WTC11 (cell line): ENCODE results near the gene NEK4. TPM values are rescaled to one million over a fixed set of nuclear protein-coding genes. Genes with fewer than 3 reads are reported as not detected.

Source experiments
- ATAC-seq: fragments of 200-7000 bp; cut with Tn5 transposase; 2 replicates; pipeline ENCODE4 v1.10.0; 2021; ENCODE audit warnings: mild to moderate bottlenecking, moderate library complexity
- CTCF ChIA-PET: fragments of 300-600 bp; sonication (Branson Sonifier 250); formaldehyde crosslinking; loops from one replicate; lab custom pipeline; 2021; ENCODE audit warnings: antibody characterized with exemption; lab: Charles Lee
- POLR2A ChIA-PET: fragments of 350-600 bp; sonication (Branson Sonifier 250); formaldehyde crosslinking; loops from one replicate; lab custom pipeline; 2021; ENCODE audit warnings: antibody characterized with exemption; lab: Charles Lee
- DNase-seq: peaks from one replicate; pipeline ENCODE4 v3.0.0; 2021; ENCODE audit warnings: low spot score
- H3K27ac Mint-ChIP-seq: 2 replicates; pipeline ENCODE4 v1.8.0; 2021; ENCODE audit warnings: mixed read lengths
- H3K27me3 Mint-ChIP-seq: 2 replicates; pipeline ENCODE4 v1.8.0; 2021; ENCODE audit warnings: low read depth, mild to moderate bottlenecking, moderate library complexity, mixed read lengths
- H3K36me3 Mint-ChIP-seq: 2 replicates; pipeline ENCODE4 v1.8.0; 2021; ENCODE audit warnings: mixed read lengths
- H3K4me1 Mint-ChIP-seq: 2 replicates; pipeline ENCODE4 v1.8.0; 2022; ENCODE audit warnings: mixed read lengths
- H3K4me3 Mint-ChIP-seq: 2 replicates; pipeline ENCODE4 v1.8.0; 2021; ENCODE audit warnings: mild to moderate bottlenecking, moderate library complexity, mixed read lengths
- H3K9me3 Mint-ChIP-seq: 2 replicates; pipeline ENCODE4 v1.8.0; 2021; ENCODE audit warnings: mixed read lengths
- ATF1 ChIP-seq: sonication (generic); formaldehyde crosslinking; IDR thresholded peaks from 2 replicates; pipeline ENCODE4 v1.8.1; 2023; ENCODE audit warnings: mild to moderate bottlenecking, moderate library complexity, missing genetic modification reagents
- EMX1 ChIP-seq: fragments of 250-450 bp; sonication (Bioruptor Pico); IDR thresholded peaks from 2 replicates; pipeline ENCODE4 v1.8.0; 2021; ENCODE audit warnings: mild to moderate bottlenecking
- ETV6 ChIP-seq: sonication (generic); formaldehyde crosslinking; IDR thresholded peaks from 2 replicates; pipeline ENCODE4 v1.8.1; 2022; ENCODE audit warnings: mild to moderate bottlenecking, missing genetic modification reagents
- IRF2 ChIP-seq: sonication (generic); formaldehyde crosslinking; IDR thresholded peaks from 2 replicates; pipeline ENCODE4 v1.8.0; 2022; ENCODE audit warnings: low read depth, missing genetic modification reagents, borderline replicate concordance
- NR1H2 ChIP-seq: sonication (generic); formaldehyde crosslinking; IDR thresholded peaks from 2 replicates; pipeline ENCODE4 v1.9.0; 2021; ENCODE audit warnings: mild to moderate bottlenecking, moderate library complexity, missing genetic modification reagents
- NR2C2 ChIP-seq: sonication (generic); formaldehyde crosslinking; IDR thresholded peaks from 2 replicates; pipeline ENCODE4 v1.8.0; 2022; ENCODE audit warnings: mild to moderate bottlenecking, missing genetic modification reagents
- SMAD3 ChIP-seq: sonication (generic); formaldehyde crosslinking; IDR thresholded peaks from 2 replicates; pipeline ENCODE4 v1.8.0; 2022; ENCODE audit warnings: missing genetic modification reagents, mild to moderate bottlenecking, borderline replicate concordance
- ZNF416 ChIP-seq: fragments of 250-450 bp; sonication (Bioruptor Pico); IDR thresholded peaks from 2 replicates; pipeline ENCODE4 v1.9.0; 2021; ENCODE audit warnings: mild to moderate bottlenecking, inconsistent platforms
- total RNA-seq: library from RNA; stranded (reverse); gene quantifications from 3 replicates; pipeline ENCODE4 v1.2.3, GENCODE V29; 2021
- TF ChIP-seq, protein P1 (sequence below): fragments of 250-450 bp; sonication (Bioruptor Pico); conservative IDR thresholded peaks from 2 replicates; pipeline ENCODE4 v1.9.0; 2021; ENCODE audit warnings: mild to moderate bottlenecking
- TF ChIP-seq, protein P2 (sequence below): sonication (generic); formaldehyde crosslinking; IDR thresholded peaks from 2 replicates; pipeline ENCODE4 v1.8.0; 2022; ENCODE audit warnings: missing genetic modification reagents
- TF ChIP-seq, protein P3 (sequence below): sonication (generic); formaldehyde crosslinking; IDR thresholded peaks from 2 replicates; pipeline ENCODE4 v1.8.0; 2023; ENCODE audit warnings: missing genetic modification reagents
- TF ChIP-seq, protein P4 (sequence below): fragments of 250-450 bp; sonication (Bioruptor Pico); IDR thresholded peaks from 2 replicates; pipeline ENCODE4 v1.9.0; 2021; ENCODE audit warnings: mild to moderate bottlenecking
- TF ChIP-seq, protein P5 (sequence below): sonication (generic); formaldehyde crosslinking; IDR thresholded peaks from 2 replicates; pipeline ENCODE4 v1.8.0; 2022; ENCODE audit warnings: mild to moderate bottlenecking, missing genetic modification reagents

NEK4 gene
- total RNA-seq, 1 experiment from 2014 or later, result 31.4 TPM

DNA sequence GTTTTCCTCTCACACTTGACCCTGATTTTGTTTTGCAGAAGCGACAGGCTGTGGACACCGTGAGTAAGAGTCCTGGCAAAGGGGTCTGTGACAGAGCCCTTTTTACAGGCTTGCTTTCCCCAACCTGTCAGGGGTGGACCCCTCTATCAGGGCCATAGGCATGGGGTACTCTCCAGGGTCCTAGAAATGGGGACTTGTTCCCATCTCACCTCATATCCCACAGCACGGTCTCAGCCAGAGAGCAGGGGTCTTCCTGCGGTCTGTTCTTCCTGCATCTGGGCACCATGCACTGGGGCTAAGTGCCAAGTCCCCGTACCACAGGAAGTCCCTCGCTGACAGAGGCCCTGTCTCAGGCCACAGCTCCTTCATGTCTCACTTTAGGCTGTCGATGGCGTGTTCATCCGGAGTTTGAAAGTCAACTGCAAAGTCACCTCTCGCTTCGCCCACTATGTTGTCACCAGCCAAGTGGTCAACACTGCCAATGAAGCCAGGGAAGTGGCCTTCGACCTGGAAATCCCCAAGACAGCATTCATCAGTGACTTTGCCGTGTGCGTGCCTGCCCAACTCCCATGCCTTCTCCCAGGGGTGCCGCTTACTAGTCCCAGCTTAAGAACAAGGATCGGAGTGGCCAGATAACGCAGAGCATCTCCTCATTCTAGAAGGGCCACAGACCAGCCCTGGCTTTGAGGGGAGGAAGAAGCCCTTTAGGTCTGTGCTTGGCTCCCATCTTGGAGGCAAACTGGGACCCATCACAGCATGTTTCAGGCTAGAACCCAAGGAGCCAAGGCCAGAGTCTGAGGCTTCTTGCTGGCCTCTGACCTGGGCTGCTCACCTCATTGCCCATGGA lies 7.4 kb upstream of the NEK4 start:
- Mint-ChIP-seq H3K27ac (no peak overlapping the region), H3K4me3 (no peak overlapping the region)
- POLR2A ChIA-PET, result no interaction called here
- DNase-seq, result peak; percentile 8
- TF ChIP-seq ATF1 (CRISPR knock-in tag), result no peak
- TF ChIP-seq IRF2 (CRISPR knock-in tag), result no peak
- TF ChIP-seq, protein P1, sequence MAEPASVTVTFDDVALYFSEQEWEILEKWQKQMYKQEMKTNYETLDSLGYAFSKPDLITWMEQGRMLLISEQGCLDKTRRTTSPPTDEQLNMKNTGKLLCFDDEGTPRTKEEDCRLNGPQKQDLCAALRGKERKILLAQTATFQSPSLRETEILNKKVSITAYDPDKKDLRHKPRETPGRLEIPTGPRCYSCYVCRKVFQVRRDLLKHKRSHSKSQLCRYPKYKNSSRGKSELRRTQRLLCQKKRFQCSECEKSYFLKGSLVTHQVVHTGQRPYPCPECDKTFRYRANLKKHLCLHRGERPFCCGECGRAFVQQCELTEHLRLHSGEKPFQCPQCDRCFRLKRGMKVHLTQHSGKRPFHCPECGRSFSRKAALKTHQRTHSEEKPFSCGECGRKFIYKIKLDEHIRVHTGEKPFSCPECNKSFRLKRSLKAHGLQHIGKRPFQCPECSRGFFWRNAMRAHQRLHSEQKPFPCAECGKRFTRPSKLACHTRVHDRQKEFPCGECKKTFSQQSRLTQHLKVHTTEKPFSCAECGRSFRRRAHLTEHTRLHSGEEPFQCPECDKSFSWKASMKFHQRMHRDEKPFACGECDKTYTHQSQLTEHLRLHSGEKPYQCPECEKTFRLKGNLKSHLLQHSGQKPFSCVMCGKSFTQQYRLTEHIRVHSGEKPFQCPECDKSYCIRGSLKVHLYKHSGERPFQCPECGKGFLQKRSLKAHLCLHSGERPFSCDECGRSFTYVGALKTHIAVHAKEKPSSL, result no peak
- no peak for TF ChIP-seq NR1H2 (CRISPR knock-in tag)
- no peak for TF ChIP-seq SMAD3 (CRISPR knock-in tag)
- TF ChIP-seq ZNF416 (CRISPR knock-in tag), result no peak
- TF ChIP-seq ETV6 (CRISPR knock-in tag), result no peak
- TF ChIP-seq, protein P2, sequence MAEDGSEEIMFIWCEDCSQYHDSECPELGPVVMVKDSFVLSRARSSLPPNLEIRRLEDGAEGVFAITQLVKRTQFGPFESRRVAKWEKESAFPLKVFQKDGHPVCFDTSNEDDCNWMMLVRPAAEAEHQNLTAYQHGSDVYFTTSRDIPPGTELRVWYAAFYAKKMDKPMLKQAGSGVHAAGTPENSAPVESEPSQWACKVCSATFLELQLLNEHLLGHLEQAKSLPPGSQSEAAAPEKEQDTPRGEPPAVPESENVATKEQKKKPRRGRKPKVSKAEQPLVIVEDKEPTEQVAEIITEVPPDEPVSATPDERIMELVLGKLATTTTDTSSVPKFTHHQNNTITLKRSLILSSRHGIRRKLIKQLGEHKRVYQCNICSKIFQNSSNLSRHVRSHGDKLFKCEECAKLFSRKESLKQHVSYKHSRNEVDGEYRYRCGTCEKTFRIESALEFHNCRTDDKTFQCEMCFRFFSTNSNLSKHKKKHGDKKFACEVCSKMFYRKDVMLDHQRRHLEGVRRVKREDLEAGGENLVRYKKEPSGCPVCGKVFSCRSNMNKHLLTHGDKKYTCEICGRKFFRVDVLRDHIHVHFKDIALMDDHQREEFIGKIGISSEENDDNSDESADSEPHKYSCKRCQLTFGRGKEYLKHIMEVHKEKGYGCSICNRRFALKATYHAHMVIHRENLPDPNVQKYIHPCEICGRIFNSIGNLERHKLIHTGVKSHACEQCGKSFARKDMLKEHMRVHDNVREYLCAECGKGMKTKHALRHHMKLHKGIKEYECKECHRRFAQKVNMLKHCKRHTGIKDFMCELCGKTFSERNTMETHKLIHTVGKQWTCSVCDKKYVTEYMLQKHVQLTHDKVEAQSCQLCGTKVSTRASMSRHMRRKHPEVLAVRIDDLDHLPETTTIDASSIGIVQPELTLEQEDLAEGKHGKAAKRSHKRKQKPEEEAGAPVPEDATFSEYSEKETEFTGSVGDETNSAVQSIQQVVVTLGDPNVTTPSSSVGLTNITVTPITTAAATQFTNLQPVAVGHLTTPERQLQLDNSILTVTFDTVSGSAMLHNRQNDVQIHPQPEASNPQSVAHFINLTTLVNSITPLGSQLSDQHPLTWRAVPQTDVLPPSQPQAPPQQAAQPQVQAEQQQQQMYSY (CRISPR knock-in tag), result no peak
- TF ChIP-seq NR2C2, result no peak
- TF ChIP-seq, protein P3, sequence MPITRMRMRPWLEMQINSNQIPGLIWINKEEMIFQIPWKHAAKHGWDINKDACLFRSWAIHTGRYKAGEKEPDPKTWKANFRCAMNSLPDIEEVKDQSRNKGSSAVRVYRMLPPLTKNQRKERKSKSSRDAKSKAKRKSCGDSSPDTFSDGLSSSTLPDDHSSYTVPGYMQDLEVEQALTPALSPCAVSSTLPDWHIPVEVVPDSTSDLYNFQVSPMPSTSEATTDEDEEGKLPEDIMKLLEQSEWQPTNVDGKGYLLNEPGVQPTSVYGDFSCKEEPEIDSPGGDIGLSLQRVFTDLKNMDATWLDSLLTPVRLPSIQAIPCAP, result no peak
- TF ChIP-seq, protein P4, sequence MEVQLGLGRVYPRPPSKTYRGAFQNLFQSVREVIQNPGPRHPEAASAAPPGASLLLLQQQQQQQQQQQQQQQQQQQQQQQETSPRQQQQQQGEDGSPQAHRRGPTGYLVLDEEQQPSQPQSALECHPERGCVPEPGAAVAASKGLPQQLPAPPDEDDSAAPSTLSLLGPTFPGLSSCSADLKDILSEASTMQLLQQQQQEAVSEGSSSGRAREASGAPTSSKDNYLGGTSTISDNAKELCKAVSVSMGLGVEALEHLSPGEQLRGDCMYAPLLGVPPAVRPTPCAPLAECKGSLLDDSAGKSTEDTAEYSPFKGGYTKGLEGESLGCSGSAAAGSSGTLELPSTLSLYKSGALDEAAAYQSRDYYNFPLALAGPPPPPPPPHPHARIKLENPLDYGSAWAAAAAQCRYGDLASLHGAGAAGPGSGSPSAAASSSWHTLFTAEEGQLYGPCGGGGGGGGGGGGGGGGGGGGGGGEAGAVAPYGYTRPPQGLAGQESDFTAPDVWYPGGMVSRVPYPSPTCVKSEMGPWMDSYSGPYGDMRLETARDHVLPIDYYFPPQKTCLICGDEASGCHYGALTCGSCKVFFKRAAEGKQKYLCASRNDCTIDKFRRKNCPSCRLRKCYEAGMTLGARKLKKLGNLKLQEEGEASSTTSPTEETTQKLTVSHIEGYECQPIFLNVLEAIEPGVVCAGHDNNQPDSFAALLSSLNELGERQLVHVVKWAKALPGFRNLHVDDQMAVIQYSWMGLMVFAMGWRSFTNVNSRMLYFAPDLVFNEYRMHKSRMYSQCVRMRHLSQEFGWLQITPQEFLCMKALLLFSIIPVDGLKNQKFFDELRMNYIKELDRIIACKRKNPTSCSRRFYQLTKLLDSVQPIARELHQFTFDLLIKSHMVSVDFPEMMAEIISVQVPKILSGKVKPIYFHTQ (CRISPR knock-in tag), result no peak
- no peak for TF ChIP-seq EMX1 (CRISPR knock-in tag)
- TF ChIP-seq, protein P5, sequence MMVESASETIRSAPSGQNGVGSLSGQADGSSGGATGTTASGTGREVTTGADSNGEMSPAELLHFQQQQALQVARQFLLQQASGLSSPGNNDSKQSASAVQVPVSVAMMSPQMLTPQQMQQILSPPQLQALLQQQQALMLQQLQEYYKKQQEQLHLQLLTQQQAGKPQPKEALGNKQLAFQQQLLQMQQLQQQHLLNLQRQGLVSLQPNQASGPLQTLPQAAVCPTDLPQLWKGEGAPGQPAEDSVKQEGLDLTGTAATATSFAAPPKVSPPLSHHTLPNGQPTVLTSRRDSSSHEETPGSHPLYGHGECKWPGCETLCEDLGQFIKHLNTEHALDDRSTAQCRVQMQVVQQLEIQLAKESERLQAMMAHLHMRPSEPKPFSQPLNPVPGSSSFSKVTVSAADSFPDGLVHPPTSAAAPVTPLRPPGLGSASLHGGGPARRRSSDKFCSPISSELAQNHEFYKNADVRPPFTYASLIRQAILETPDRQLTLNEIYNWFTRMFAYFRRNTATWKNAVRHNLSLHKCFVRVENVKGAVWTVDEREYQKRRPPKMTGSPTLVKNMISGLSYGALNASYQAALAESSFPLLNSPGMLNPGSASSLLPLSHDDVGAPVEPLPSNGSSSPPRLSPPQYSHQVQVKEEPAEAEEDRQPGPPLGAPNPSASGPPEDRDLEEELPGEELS (CRISPR knock-in tag), result no peak
- TF ChIP-seq, all 79 proteins: peak for 0
- Mint-ChIP-seq H3K4me1 (peaks cover 13% of the 10 kb centered on the region), H3K9me3 (no peaks in the 10 kb centered on the region), H3K27me3 (no peaks in the 10 kb centered on the region), H3K36me3 (no peaks in the 10 kb centered on the region)
- ATAC-seq, result no peak
- CTCF ChIA-PET, result interaction anchor here (3.7 kb wide), 1 partner anchor 14 kb away, joined by 23 read pairs; no protein-coding TSS in a partner anchor
